ENCODE data around the gene SLC66A3.

GRCh38 chr2:11154016-11154922 lies 998 bp upstream of the SLC66A3 start:
- no peak for TF ChIP-seq CTCF (IDR thresholded peaks at IDR 0.05)
- TF ChIP-seq EP300 (IDR thresholded peaks at IDR 0.05) = no peak
